ENCODE measurements around the gene OLA1.

The OLA1 gene

GRCh38 chr2:174224125-174224524, 24.2 kb downstream of the OLA1 start:
- no peak for DNase-seq

GRCh38 chr2:174223388-174223787, 24.9 kb downstream of the OLA1 start:
- no peak for DNase-seq

- DNase-seq = no peak
These were observed 26.2 kb downstream of the OLA1 start for GRCh38 chr2:174222154-174222553.

DNA sequence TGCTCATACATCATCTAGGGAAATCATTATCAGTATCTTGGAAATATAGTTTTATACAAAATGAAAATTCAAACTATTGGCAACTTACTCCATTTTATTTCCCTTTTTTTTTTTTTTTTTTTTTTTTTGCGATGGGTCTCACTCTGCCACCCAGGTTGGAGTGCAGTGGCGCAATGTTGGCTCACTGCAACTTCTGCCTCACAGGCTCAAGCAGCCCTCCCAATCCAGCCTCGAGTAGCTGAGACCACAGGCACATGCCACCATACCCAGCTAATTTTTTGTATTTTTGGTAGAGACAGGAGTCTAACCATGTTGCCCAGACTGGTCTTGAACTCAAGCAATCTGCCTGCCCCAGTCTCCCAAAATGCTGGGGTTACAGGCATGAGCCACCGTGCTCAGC, 29.0 kb downstream of the OLA1 start:
- no peak for DNase-seq

DNA sequence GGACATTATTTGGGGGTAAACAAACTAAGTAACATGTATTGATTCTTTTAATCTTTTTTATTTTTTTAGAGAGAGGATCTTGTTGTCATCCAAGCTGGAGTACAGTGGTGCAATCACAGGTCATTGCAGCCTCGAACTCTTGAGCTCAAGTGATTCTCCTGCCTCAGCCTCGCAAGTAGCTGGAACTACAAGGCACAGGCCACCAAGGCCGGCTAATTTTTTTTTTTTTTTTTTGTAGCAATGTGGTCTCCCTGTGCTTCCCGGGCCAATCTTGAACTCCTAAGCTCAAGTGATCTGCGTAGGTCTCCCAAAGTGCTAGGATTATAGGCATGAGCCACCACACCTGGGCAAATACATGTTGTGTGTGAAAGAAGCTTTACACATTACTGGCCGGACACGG, 29.6 kb downstream of the OLA1 start:
- DNase-seq = no peak

- no peak for DNase-seq
These were observed 30.5 kb downstream of the OLA1 start for GRCh38 chr2:174217869-174218268.

DNA sequence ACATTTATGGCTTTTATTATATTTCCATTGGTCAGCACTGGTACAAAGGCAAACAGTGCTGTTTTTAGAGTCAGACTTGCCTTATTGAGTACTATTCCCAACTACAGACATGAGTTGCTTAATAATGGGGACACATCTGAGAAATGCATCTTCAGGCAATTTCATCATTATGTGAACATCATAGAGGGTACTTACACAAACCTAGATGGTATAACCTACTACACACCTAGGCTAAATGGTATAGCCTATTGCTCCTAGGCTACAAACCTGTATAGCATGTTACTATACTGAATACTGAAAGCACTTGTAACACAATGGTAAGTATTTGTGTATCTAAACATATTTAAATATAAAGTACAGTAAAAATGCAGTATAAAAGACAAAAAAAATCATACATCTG, 36.4 kb downstream of the OLA1 start:
- no peak for DNase-seq

DNA sequence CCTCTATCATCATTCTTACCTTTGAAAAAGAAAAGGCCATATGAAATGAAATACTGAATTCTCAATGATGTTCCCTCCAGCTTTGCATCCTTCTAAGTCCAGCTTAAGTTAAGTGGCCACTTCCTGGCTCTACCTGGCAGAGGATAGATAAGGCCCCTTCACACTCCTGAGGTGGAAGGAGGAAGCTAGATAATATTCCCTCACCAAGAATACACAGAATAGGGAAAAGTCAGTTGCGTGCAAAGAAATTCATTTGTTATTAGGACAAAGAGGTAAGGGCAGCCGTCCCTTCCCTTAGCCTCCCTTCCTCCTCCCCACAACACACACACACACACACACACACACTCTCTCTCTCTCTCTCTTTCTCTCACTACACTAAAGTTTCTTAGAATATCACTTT, 37.5 kb downstream of the OLA1 start:
- no peak for DNase-seq

DNA sequence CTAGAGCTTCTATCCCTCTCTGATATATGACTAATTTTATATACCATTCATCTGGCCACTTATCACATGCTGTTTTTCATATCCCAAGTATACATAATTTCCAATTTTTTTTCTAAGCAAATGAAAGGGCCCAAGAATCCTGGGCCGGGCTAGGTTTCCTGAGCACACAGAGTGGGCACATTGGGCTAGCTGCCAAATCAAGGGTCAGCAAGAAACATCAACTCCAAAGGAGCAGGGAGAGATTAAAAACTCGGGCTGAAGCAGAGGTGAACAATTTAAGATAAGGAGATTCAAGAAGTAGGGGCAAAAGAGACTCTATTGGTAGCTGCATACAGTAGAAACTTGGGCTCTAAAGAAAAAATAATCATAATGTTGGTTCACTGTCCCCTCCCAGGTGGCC, 39.0 kb downstream of the OLA1 start:
- DNase-seq = no peak

DNA sequence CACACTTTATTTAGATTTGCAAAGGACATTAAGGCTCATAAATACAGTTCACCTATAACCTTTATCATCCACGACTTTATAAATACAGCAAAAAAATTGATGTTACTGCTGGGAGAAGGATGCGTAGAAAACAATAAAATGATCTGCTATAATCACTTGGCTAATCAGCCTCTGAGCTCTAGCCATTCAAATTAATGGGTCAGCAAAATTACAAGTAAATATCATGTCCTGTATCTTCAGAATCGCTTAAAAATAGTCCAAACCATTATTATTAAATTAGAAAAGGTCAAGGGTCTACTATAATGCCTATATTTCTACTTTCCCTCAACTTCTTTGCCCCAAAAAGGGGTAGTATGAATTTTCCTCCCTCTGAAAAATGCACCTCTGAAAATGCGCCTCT, 40.3 kb downstream of the OLA1 start:
- DNase-seq = no peak

DNA sequence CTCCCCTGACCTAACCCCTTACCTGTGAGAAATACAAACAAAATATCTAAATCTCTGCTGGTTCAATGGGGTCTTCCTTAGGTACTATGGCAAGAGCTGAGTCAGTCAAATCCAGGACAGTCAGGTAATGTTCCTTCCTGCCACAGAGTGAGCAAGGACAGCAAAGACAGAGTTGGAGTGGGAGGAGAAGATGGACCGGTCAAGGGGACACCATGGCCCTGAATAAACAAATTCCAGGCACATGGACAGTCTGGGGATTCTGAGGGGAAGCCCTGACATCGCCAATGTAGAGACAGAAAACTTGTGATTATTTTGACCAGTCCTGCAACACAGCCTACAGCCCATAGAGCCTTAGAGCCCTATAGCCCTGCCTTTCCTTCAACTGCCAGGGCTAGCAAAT, 42.8 kb downstream of the OLA1 start:
- DNase-seq = no peak

- no peak for DNase-seq
These were observed 46.1 kb downstream of the OLA1 start for GRCh38 chr2:174202188-174202587.

DNA sequence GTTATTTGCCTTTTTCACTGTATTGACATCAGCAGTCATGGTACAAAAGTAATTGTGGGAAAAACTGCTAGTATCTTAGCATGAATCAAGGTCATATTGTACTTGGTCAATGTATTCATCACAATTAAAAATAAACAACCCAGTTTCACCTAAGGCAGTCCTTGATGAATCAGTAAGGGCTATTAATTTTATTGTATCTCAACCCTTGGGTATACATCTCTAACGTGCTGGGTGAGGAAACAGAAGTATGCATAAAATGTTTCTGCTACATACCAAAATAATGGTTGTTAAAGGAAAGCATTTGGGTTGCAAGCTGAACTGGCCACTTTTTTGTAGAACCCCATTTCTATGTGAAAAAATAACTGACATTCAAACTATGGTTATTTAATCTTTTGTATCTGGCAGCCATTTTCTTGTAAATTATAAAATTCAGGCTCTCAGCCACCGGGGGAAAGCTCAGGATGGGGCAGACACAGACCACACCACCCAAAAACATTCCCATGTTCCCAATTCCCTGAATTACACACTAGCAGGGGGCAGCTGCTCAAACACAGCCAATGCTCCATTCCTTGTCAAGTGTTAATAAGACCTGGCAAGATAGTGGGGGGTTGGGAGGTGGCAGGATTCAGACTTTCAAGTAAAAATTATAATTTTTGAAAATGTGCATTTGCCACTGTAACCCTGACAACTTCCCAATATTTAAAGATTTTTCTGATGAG, 49.3 kb downstream of the OLA1 start:
- no peak for DNase-seq

DNA sequence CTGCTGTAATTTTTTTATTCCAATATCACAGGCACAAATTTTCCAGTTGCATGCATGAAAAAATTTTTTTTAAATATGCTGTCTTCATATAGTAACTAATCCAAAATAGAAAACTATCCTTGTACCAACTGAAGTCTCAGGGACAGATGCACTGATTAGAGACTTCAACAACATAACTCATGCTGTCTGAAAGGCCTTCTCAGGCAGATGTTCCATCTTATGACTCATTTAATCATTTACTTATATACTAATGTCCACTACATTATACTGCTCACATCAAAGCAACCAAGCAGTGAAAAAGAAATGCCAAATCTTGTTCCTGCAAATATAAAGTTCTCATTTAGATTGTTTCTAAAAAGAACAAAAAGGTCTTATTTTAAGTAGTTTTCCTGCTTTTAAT, 53.1 kb downstream of the OLA1 start:
- DNase-seq = no peak

GRCh38 chr2:174193737-174194136, 54.6 kb downstream of the OLA1 start:
- DNase-seq = no peak

DNA sequence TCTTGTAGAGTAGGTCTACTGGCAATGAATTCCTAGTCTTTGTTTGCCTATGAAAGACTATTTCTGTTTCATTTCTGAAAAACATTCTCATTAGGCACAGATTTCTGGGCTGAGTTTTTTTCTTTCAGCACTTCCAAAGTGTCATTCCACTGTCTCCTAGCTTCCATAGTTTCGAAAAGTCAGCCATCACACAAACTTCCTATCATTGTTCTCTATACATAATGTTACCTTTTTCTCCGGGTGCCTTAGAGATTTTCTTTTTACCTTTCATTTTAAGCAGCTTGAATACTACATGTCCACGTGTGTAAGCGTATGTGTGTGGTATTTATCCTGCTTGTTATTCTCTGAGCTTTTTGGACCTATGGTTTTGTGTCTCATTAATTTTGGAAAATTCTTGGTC, 55.7 kb downstream of the OLA1 start:
- DNase-seq = no peak

DNA sequence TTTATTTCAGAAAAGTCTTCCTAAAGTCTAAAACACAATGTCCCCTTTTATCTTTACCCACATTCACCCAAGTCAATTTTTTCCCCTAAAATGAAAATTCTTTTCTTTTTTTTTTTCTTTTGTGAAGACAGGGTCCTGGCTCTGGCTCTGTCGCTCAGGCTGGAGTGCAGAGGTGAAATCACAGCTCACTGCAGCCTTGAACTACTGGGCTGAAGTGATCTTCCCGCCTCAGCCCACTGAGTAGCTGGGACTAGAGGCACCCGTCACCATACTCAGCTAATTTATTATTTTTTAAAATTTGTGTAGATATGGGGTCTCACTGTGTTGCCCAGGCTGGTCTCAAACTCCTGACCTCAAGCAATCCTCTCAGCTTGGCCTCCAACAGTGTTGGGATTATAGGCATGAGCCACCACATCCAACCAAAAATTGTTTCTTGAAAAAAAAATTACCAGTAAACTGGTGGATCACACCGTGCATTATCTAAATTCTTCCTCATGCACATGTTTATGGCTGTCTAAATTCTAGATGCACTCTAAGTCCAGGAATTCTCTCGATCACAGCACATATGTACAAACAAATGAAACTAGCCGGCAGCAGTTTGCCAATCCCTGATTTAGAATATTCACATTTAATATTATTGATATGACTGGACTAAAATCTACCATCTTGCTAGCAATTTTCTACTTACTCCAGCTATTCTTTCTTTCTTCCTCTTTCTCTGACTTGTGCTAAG, 56.8 kb downstream of the OLA1 start:
- DNase-seq = no peak

DNA sequence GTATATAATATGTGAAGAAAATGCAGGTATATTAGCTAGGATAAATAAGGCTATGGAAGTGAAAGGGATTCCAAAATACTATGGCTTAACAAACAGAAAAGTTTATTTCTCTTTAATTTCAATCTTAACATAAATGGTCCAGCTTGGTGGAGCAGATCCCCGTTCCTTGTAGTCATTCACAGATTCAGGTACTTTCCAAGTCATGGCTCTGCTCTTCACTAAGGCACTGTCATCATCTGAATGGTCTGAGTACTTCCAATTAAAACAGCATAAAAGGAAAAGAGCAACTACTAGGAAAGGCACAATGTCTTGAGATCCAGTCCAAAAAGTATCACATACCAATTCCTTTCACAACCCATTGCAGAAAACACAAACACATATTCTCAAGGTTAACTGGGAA, 63.4 kb downstream of the OLA1 start:
- no peak for DNase-seq

- DNase-seq = no peak
These were observed 63.8 kb downstream of the OLA1 start for GRCh38 chr2:174184504-174184903.

GRCh38 chr2:174183076-174183475, 65.3 kb downstream of the OLA1 start:
- no peak for DNase-seq

DNA sequence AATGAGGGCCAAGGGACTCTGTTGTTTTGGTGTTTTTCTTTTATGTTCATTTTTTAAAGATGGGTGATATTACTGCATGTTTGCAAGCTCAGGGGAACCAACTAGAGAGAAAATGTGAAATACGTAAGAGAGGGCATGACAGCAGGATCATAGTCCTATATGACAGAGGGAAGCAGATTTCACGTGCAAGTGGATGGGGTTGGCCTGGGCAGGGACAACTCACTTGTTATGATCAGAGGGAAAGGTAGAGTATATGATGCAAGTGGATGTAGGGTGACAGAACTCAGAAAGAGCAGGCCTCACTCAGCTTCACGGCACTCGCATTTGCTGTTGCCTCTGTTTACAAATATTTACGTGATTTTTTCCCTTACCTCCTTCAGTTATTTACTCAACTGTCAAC, 67.0 kb downstream of the OLA1 start:
- DNase-seq = no peak

DNA sequence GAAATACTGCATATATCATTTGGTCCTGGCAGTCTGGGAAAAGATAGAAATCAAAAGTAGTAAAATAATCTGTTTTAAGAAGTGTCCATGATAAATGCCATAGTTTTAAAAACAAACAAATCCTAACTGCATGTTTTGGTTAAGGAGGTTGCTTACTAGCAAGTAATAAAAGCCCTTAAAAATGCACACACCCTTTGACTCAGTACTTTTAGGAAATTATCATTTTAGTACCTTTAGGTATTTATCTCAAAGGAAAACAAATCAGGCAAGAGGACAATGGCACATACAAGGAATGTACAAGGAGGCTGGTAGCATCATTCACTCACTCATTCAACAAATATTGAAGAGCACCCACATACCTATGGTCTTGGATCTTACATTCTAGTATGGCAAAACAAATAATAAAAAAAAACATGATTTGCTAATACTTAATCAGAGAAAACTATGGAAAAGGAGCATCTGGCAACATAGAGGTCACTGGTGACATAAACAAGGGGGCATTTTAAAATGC, 67.6 kb downstream of the OLA1 start:
- DNase-seq = no peak

DNA sequence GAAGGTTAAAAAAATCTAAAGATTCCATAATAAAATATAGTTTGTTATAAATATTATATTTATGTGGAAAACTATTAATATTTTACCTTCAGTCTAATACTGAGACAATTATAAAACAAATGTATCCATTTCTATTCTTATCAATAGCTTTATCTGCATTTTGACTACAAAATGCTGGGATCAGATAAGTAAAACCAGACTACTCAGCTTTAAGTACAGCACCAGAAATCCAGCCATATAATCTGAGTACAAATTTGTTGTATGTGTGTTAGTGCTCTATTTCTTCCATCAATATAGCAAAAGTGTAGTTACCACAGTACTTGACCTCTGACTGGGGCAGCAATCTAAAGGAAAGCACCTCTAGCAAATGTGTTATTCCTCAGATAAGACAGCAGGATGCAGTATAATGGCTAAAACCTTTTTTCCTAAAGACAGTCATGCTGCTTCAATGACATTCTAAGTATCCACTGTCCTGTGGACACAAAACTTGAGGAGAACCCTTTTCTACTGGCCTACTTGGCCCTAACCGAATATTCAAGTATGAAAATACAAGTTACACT, 68.1 kb downstream of the OLA1 start:
- no peak for DNase-seq

- no peak for DNase-seq
These were observed 70.9 kb downstream of the OLA1 start for GRCh38 chr2:174177316-174177890.

All from NK-92 treated with Interleukin-12 subunit alpha and Interleukin-12 subunit beta, amount 100 ng/mL, for 24 hours (cell line).